Colonic mucosa (tissue), 4 donors: ENCODE data around the gene CSNK1D. TPM values are rescaled to one million over a fixed set of nuclear protein-coding genes. Genes with fewer than 3 reads are reported as not detected.

Experiments used
- DNase-seq: peaks from one replicate; pipeline ENCODE4 v3.0.0-alpha.2; 2020
- H3K27ac ChIP-seq: fragments of 200-600 bp; one replicate; pipeline ENCODE4 v1.8.0; 2021
- H3K27me3 ChIP-seq: fragments of 200-600 bp; one replicate; pipeline ENCODE4 v1.8.0; 2021
- H3K36me3 ChIP-seq: fragments of 200-600 bp; one replicate; pipeline ENCODE4 v1.8.0; 2021
- H3K4me1 ChIP-seq: fragments of 200-600 bp; one replicate; pipeline ENCODE4 v1.8.0; 2021; ENCODE audit warnings: mild to moderate bottlenecking
- H3K4me3 ChIP-seq: fragments of 200-600 bp; one replicate; pipeline ENCODE4 v1.8.0; 2021
- H3K9ac ChIP-seq, 2 donors: one replicate each; pipeline ENCODE4 v1.7.0; 2013; ENCODE audit warnings: control low read depth in 2 of 2, low read depth in 2 of 2, low read length in 2 of 2
- H3K9me3 ChIP-seq: fragments of 200-600 bp; one replicate; pipeline ENCODE4 v1.8.0; 2021
- intact Hi-C: fragments of 100-400 bp; cut with DNase I; formaldehyde crosslinking; loops from one replicate; pipeline ENCODE4 v1.14.1; 2022
- total RNA-seq, 2 donors: library from RNA; stranded (reverse); fragmentation: NEBNext Ultra II Directional in 1 of 2; extraction: Animal tissue kit (Norgen Biotek cat#: 25700) in 1 of 2; gene quantifications; one replicate each; pipeline ENCODE4 v1.2.1, GENCODE V29; 2021
- TF ChIP-seq, protein P1 (sequence below): fragments of 200-600 bp; IDR thresholded peaks from one replicate; pipeline ENCODE4 v1.8.0; 2022; ENCODE audit warnings: antibody characterized with exemption, mild to moderate bottlenecking
- donor health status: healthy.
- donor health status: DM: no; HTN: no; CAD: no.
- donor health status: DM: no; HTN: no; CAD: no.

CSNK1D gene
- total RNA-seq, 2 donors from 2014 or later = 136 to 138 TPM

DNA sequence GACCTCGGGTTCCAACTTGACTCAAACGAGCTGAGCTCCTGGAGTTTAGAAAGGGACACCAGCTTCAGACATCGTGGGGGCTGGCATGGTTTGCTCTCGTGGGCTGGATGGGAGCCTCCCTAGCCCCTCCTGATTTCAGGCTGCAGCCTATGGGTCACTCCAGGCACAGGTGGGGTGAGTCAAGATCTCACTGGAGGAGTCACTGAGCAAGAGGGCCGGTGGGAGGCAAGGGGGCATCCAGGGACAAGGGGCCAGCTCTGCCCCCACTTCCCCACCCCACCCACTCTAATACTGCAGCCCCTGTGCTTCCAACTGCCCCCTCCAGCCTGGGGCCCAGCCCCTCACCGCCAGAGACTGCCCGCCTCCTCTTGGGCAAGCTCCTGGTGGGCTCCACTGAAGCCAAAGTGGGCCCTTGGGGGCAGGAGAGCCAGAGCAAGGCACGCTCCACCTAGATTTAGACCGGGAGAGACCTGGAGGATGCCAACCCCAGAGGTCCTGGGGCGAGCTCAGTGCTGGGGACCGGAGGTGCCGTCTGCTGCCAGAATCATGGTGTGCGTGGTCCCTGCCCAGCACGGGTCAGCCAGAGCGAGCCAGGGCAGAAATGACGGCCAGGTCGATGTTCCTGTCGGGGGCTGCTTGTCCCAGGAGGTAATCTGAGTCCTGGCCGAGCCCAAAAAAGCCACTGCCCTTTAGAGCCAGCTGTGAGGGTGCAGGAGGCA is 38.3 kb downstream of the CSNK1D start:
- H3K36me3 ChIP-seq = peaks cover 9% of the 10 kb centered on the region
- no peak for DNase-seq
- TF ChIP-seq, protein P1, sequence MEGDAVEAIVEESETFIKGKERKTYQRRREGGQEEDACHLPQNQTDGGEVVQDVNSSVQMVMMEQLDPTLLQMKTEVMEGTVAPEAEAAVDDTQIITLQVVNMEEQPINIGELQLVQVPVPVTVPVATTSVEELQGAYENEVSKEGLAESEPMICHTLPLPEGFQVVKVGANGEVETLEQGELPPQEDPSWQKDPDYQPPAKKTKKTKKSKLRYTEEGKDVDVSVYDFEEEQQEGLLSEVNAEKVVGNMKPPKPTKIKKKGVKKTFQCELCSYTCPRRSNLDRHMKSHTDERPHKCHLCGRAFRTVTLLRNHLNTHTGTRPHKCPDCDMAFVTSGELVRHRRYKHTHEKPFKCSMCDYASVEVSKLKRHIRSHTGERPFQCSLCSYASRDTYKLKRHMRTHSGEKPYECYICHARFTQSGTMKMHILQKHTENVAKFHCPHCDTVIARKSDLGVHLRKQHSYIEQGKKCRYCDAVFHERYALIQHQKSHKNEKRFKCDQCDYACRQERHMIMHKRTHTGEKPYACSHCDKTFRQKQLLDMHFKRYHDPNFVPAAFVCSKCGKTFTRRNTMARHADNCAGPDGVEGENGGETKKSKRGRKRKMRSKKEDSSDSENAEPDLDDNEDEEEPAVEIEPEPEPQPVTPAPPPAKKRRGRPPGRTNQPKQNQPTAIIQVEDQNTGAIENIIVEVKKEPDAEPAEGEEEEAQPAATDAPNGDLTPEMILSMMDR = no peak
- H3K4me1 ChIP-seq = peaks cover 47% of the 10 kb centered on the region
- no peak overlapping the region for H3K27ac ChIP-seq
- no peak overlapping the region for H3K4me3 ChIP-seq
- H3K9ac ChIP-seq = no peak overlapping the region
- H3K9me3 ChIP-seq = no peaks in the 10 kb centered on the region
- intact Hi-C loops = no loop called here
- no peaks in the 10 kb centered on the region for H3K27me3 ChIP-seq

DNA sequence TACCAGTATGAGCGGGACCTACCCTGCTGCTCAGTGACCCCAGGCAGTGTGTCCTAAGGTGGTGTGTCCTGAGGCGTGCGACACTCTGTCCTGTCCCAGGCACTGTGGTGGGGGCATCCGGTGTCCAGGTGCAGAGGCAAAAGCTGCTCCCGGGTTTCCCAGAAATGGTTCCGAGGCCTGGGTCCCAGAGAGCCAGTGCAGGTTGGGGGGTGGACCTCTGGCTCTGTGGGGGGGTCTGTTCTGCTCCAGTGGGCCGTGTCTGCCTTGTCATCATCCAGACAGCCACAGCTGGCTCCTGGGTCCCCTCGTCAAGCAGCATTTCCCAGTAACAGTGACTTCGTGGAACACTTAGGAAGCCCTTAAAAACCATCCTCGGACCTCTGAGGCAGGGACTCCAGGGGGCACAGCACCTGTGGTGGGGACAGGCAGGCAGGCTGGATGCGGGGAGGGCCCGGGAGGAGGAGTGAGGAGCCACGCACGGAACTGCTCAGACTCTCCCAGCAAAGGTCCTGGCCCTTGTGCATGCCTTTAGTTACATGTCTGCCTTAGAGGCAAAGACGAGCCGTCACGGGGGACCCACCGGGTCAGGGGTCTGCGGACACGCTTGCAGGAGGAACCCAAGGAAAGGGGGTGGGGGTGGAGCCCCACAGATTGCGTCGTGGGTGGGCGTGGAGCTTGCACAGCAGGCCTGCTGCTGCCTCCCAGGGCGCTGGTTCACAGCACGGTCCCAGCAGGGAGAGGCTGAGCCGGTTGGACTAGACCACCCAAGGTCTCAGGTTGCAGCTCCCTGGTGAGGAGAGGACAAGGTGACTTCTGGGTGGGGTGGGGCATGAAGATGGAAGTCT is 39.1 kb downstream of the CSNK1D start:
- Histone ChIP-seq H3K4me3 (no peak overlapping the region), H3K27me3 (no peaks in the 10 kb centered on the region), H3K4me1 (peaks cover 39% of the 10 kb centered on the region), H3K27ac (no peak overlapping the region), H3K9ac (no peak overlapping the region), H3K36me3 (peaks cover 3% of the 10 kb centered on the region), H3K9me3 (no peaks in the 10 kb centered on the region)
- TF ChIP-seq, protein P1 = no peak
- intact Hi-C loops = no loop called here
- DNase-seq = no peak

DNA sequence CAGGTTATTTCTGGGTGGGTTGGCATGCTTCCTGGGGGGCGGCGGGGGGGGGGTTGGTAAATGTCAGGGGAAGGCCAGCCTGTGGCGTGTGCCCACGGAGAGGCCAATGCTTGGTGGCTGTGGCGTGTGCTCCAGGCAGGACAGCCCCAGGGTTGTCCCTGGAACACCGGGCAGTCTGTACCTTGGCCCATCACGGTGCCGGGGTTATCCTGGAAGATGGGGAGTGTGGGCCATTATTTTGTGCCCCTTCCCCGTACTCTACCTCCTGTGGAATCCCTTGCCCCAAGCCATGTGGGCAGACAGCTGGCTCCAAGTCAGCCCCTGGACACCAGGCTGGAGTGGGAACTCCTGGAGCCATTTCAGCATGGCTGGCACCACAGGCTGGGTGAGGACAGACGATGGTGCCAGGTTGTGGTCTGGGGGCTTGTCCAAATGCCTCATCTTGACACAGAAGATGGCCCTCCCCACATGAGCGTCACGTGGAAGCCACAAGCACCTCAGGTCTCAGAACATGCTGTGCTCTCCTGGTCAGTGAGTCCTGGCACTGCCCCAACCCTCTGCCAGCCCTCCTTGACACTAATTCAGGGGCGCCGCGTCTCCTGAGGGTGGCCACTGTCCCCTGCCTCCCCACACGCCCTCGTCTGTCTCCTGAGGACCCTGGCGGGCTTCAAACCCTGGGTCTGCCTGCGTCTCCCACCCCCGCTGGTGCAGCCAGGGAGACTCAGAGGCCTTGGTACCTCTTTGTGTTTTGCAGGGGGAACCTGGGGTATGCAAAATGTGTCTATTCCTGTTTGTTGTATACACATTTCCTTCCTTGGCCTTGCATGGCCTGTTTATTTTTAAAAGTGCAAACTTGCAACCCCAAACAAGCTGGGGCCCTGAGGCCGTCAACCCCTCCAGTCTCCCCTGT is 40.4 kb downstream of the CSNK1D start:
- TF ChIP-seq, protein P1 = no peak
- no peaks in the 10 kb centered on the region for H3K9me3 ChIP-seq
- no peak overlapping the region for H3K9ac ChIP-seq
- intact Hi-C loops = no loop called here
- H3K27me3 ChIP-seq = no peaks in the 10 kb centered on the region
- H3K4me3 ChIP-seq = no peak overlapping the region
- H3K4me1 ChIP-seq = peaks cover 26% of the 10 kb centered on the region
- no peak for DNase-seq
- H3K36me3 ChIP-seq = peaks cover 3% of the 10 kb centered on the region
- no peak overlapping the region for H3K27ac ChIP-seq

DNA sequence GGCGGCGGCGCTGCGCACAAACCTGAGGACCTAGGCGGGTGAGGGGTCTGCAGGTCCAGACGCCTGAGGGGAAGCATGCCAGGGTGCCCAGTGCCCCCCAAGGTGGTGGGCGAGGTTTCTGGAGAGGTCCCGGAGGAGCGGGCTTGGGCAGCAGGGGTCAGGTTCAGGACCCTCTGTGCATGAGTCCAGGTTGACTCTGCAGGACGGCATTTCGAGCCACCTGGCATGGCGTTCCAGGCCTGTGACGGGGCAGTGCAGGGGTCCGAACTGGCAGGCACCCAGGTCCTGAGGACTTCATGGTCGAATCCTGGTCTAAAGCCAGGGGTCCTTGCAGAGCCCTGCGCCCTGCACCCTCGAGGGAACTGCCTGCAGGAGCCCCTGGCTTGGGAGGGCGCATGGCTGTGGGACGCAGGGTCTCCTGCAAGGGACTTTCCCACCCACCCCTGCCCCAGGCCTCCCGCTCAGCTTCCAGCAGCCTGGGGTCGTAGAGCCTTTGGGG is 41.1 kb downstream of the CSNK1D start:
- H3K9me3 ChIP-seq = no peaks in the 10 kb centered on the region
- no peak for DNase-seq
- TF ChIP-seq, protein P1 = no peak
- intact Hi-C loops = no loop called here
- H3K36me3 ChIP-seq = peaks cover 3% of the 10 kb centered on the region
- peak overlapping the region; percentile 81 to 85 for H3K9ac ChIP-seq
- peaks cover 21% of the 10 kb centered on the region for H3K4me1 ChIP-seq
- H3K27me3 ChIP-seq = no peaks in the 10 kb centered on the region
- H3K27ac ChIP-seq = peak overlapping the region; percentile 98
- peak overlapping the region; percentile 64 for H3K4me3 ChIP-seq
